IMR-90 (cell line): ENCODE results near the gene ADGB. TPM values are rescaled to one million over a fixed set of nuclear protein-coding genes. Genes with fewer than 3 reads are reported as not detected.
A peak's percentile ranks its signal among the peaks of the same experiment; 100 is the strongest.

Experiments
- ATAC-seq: fragments of 200-7000 bp; cut with Tn5 transposase; 2 replicates; pipeline ENCODE4 v1.9.1; 2020; ENCODE audit warnings: low read depth, mild to moderate bottlenecking, moderate library complexity
- BruUV-seq: library from RNA; stranded (reverse); fragments of 400-500 nt; replicated peaks from 2 replicates; lab custom pipeline; 2021; lab: Mats Ljungman, UMichigan
- CTCF ChIA-PET: fragments of 300-600 bp; formaldehyde crosslinking; extraction: SDS; loops from one replicate; lab custom pipeline; 2021; ENCODE audit warnings: antibody characterized with exemption; lab: Yijun Ruan, JAX
- POLR2A ChIA-PET: fragments of 300-600 bp; sonication (Branson Sonifier 250); formaldehyde crosslinking; loops from one replicate; lab custom pipeline; 2022; ENCODE audit warnings: antibody characterized with exemption; ENCODE audit not compliant: unreplicated experiment; lab: Charles Lee
- DNase-seq: peaks from one replicate; pipeline ENCODE4 v3.0.0; 2013
- H2AFZ ChIP-seq: replicated peaks from 2 replicates; pipeline ENCODE3; 2013; ENCODE audit warnings: low read length, mild to moderate bottlenecking; ENCODE audit not compliant: poor library complexity
- H2AK5ac ChIP-seq: 2 replicates; pipeline ENCODE4 v1.6.1; 2013; ENCODE audit warnings: low read depth, low read length, inconsistent platforms
- H2AK9ac ChIP-seq: replicated peaks from 2 replicates; pipeline ENCODE3; 2013; ENCODE audit warnings: mild to moderate bottlenecking, low read depth, low read length, moderate library complexity; ENCODE audit not compliant: poor library complexity
- H2BK120ac ChIP-seq: 2 replicates; pipeline ENCODE4 v1.6.1; 2013; ENCODE audit warnings: low read depth, low read length, inconsistent platforms
- H2BK15ac ChIP-seq: 3 replicates; pipeline ENCODE4 v1.6.1; 2013; ENCODE audit warnings: low read depth, low read length, inconsistent platforms
- H2BK20ac ChIP-seq: 2 replicates; pipeline ENCODE4 v1.6.1; 2013; ENCODE audit warnings: low read depth, mild to moderate bottlenecking, inconsistent platforms, low read length, moderate library complexity
- H2BK5ac ChIP-seq: 2 replicates; pipeline ENCODE4 v1.6.1; 2013; ENCODE audit warnings: mild to moderate bottlenecking, low read depth, low read length, inconsistent platforms; ENCODE audit not compliant: poor library complexity, severe bottlenecking
- H3K14ac ChIP-seq: replicated peaks from 2 replicates; pipeline ENCODE4 v1.6.1; 2013; ENCODE audit warnings: low read depth, low read length, inconsistent platforms
- H3K18ac ChIP-seq: 2 replicates; pipeline ENCODE4 v1.6.1; 2013; ENCODE audit warnings: low read depth, low read length, control low read depth
- H3K23ac ChIP-seq: 2 replicates; pipeline ENCODE4 v1.6.1; 2013; ENCODE audit warnings: low read depth, low read length, inconsistent platforms
- H3K27ac ChIP-seq: 2 replicates; pipeline ENCODE4 v1.5.1; 2013; ENCODE audit warnings: mild to moderate bottlenecking, control low read depth, low read length; ENCODE audit not compliant: insufficient read depth
- H3K27me3 ChIP-seq: 2 replicates; pipeline ENCODE4 v1.6.1; 2013; ENCODE audit warnings: low read length; ENCODE audit not compliant: control insufficient read depth, insufficient read depth
- H3K36me3 ChIP-seq: 2 replicates; pipeline ENCODE4 v1.6.1; 2013; ENCODE audit warnings: low read length, mixed read lengths; ENCODE audit not compliant: control insufficient read depth, insufficient read depth
- H3K4ac ChIP-seq: 2 replicates; pipeline ENCODE4 v1.6.1; 2013; ENCODE audit warnings: low read depth, low read length, inconsistent platforms
- H3K4me1 ChIP-seq: 2 replicates; pipeline ENCODE4 v1.6.1; 2013; ENCODE audit warnings: low read length, mixed read lengths; ENCODE audit not compliant: control insufficient read depth, insufficient read depth
- H3K4me2 ChIP-seq: 2 replicates; pipeline ENCODE4 v1.6.1; 2013; ENCODE audit warnings: low read depth, mild to moderate bottlenecking, control low read depth, low read length, moderate library complexity
- H3K4me3 ChIP-seq: 2 replicates; pipeline ENCODE4 v1.5.1; 2013; ENCODE audit warnings: low read depth, mild to moderate bottlenecking, control low read depth, low read length, moderate library complexity; ENCODE audit not compliant: insufficient read depth
- H3K56ac ChIP-seq: 2 replicates; pipeline ENCODE4 v1.6.1; 2013; ENCODE audit warnings: low read length, inconsistent platforms; ENCODE audit not compliant: insufficient read depth; ENCODE audit errors: extremely low read depth
- H3K79me1 ChIP-seq, 2 experiments: 2 replicates each; pipeline ENCODE4 v1.6.1; 2013; ENCODE audit warnings: low read length in 2 of 2, inconsistent platforms in 1 of 2, low read depth in 1 of 2
- H3K9ac ChIP-seq: 2 replicates; pipeline ENCODE4 v1.6.1; 2013; ENCODE audit warnings: low read depth, low read length, control low read depth
- H3K9me1 ChIP-seq: 2 replicates; pipeline ENCODE4 v1.6.1; 2013; ENCODE audit warnings: low read length, inconsistent platforms; ENCODE audit not compliant: insufficient read depth
- H3K9me3 ChIP-seq: 2 replicates; pipeline ENCODE4 v1.6.1; 2013; ENCODE audit warnings: low read length; ENCODE audit not compliant: control insufficient read depth, insufficient read depth
- H4K20me1 ChIP-seq: 2 replicates; pipeline ENCODE4 v1.6.1; 2013; ENCODE audit warnings: low read length, inconsistent platforms; ENCODE audit not compliant: insufficient read depth
- H4K5ac ChIP-seq: 2 replicates; pipeline ENCODE4 v1.6.1; 2013; ENCODE audit warnings: mild to moderate bottlenecking, low read depth, low read length, control low read depth
- H4K8ac ChIP-seq, 2 experiments: 2 replicates each; pipeline ENCODE4 v1.6.1; 2013; ENCODE audit warnings: low read depth in 2 of 2, low read length in 2 of 2, control low read depth in 1 of 2, inconsistent platforms in 1 of 2
- H4K91ac ChIP-seq: 2 replicates; pipeline ENCODE4 v1.6.1; 2013; ENCODE audit warnings: low read depth, low read length, inconsistent platforms; ENCODE audit not compliant: insufficient read depth
- BHLHE40 ChIP-seq: fragments of 150-350 bp; IDR thresholded peaks from 2 replicates; pipeline ENCODE4 v1.6.1; 2016; ENCODE audit warnings: mild to moderate bottlenecking, low read depth, low read length
- CEBPB ChIP-seq: IDR thresholded peaks from 2 replicates; pipeline ENCODE4 v1.6.1; 2012; ENCODE audit warnings: low read depth, low read length, improper control_type of control experiment
- CHD1 ChIP-seq: IDR thresholded peaks from 2 replicates; pipeline ENCODE4 v1.6.1; 2012; ENCODE audit warnings: low read depth, low read length, improper control_type of control experiment
- ELK1 ChIP-seq: fragments of 150-350 bp; IDR thresholded peaks from 2 replicates; pipeline ENCODE4 v1.6.1; 2016; ENCODE audit warnings: low read depth, mild to moderate bottlenecking, low read length, moderate library complexity, borderline replicate concordance
- FOS ChIP-seq: fragments of 150-350 bp; IDR thresholded peaks from 2 replicates; pipeline ENCODE4 v1.6.1; 2016; ENCODE audit warnings: low read depth, low read length
- MAFK ChIP-seq: IDR thresholded peaks from 2 replicates; pipeline ENCODE4 v1.6.1; 2012; ENCODE audit warnings: low read depth, low read length, improper control_type of control experiment
- MAZ ChIP-seq: IDR thresholded peaks from 2 replicates; pipeline ENCODE4 v1.6.1; 2012; ENCODE audit warnings: low read depth, mild to moderate bottlenecking, low read length, improper control_type of control experiment, moderate library complexity, borderline replicate concordance
- MXI1 ChIP-seq: IDR thresholded peaks from 2 replicates; pipeline ENCODE4 v1.6.1; 2012; ENCODE audit warnings: low read depth, mild to moderate bottlenecking, low read length, moderate library complexity, borderline replicate concordance
- NFE2L2 ChIP-seq: fragments of 150-350 bp; IDR thresholded peaks from 2 replicates; pipeline ENCODE4 v1.6.1; 2016; ENCODE audit warnings: low read depth, mild to moderate bottlenecking, low read length
- POLR2A ChIP-seq: IDR thresholded peaks from 2 replicates; pipeline ENCODE4 v1.6.1; 2012; ENCODE audit warnings: mild to moderate bottlenecking, low read depth, low read length
- RAD21 ChIP-seq: IDR thresholded peaks from 2 replicates; pipeline ENCODE4 v1.6.1; 2012; ENCODE audit warnings: low read length, improper control_type of control experiment
- RCOR1 ChIP-seq: IDR thresholded peaks from 2 replicates; pipeline ENCODE4 v1.6.1; 2012; ENCODE audit warnings: mild to moderate bottlenecking, low read length, improper control_type of control experiment; ENCODE audit not compliant: insufficient replicate concordance
- RFX5 ChIP-seq: IDR thresholded peaks from 2 replicates; pipeline ENCODE4 v1.8.0; 2012; ENCODE audit warnings: low read depth, mild to moderate bottlenecking, low read length, moderate library complexity
- SMC3 ChIP-seq: fragments of 150-350 bp; IDR thresholded peaks from 2 replicates; pipeline ENCODE4 v1.6.1; 2016; ENCODE audit warnings: low read depth, mild to moderate bottlenecking, antibody characterized with exemption, low read length, moderate library complexity
- WGBS, 2 experiments: methylation state at CpG; one replicate each; pipeline versions ENCODE4 v1.1.5 to v1.1.7; 2013; ENCODE audit warnings: missing lambda C conversion rate in 2 of 2; ENCODE audit not compliant: insufficient read length in 1 of 2; ENCODE audit errors: extremely low coverage in 2 of 2; 5-methylcytosine and 5-hydroxymethylcytosine counted together
- dilution Hi-C: fragments of 300-500 bp; cut with HindIII; formaldehyde crosslinking; loops from one replicate; pipeline ENCODE4 v1.14.3; 2018; ENCODE audit warnings: low sequenced_read_pairs; ENCODE audit not compliant: unreplicated experiment
- in situ Hi-C: fragments of 300-500 bp; cut with MboI; formaldehyde crosslinking; loops from 3 replicates; pipeline ENCODE4 v1.14.3; 2019; ENCODE audit warnings: low sequenced_read_pairs, inconsistent platforms, mixed read lengths
- intact Hi-C: fragments of 100-400 bp; cut with micrococcal nuclease; formaldehyde crosslinking; loops from 2 replicates; pipeline ENCODE4 v1.10.0; 2022
- polyA plus RNA-seq, 3 experiments: library from polyadenylated mRNA; depleted of rRNA; stranded (reverse); fragments of >200 nt; gene quantifications; 2 replicates each; pipeline ENCODE4 v1.2.3, GENCODE V29; 2012; ENCODE audit warnings: low replicate concordance in 1 of 3
- total RNA-seq: library from RNA; depleted of rRNA; stranded (reverse); fragments of >200 nt; gene quantifications from 2 replicates; pipeline ENCODE4 v1.2.3, GENCODE V29; 2012
- TF ChIP-seq, protein P1 (sequence below): fragments of 150-350 bp; IDR thresholded peaks from 2 replicates; pipeline ENCODE4 v1.6.1; 2017; ENCODE audit warnings: mild to moderate bottlenecking, antibody characterized with exemption, low read length, low read depth
- TF ChIP-seq, protein P2 (sequence below): conservative IDR thresholded peaks from 2 replicates; pipeline ENCODE4 v1.5.1; 2012; ENCODE audit warnings: mild to moderate bottlenecking, low read depth, low read length, improper control_type of control experiment

Gene ADGB
- total and polyA plus RNA-seq, 2 of the 4 experiments (the other 2 are of a cell fraction): not detected

- DNase-seq: no peak
- H2AK5ac ChIP-seq: no peak overlapping the region
- peak overlapping the region; percentile 53 for H2AFZ ChIP-seq
- H3K9ac ChIP-seq: no peak overlapping the region
- ChIA-PET CTCF (interaction anchor here (0.7 kb wide), 1 partner anchor 15 kb away, joined by 4 read pairs; no protein-coding TSS in a partner anchor), POLR2A (no interaction called here)
- H4K20me1 ChIP-seq: no peaks in the 10 kb centered on the region
- H3K14ac ChIP-seq: no peak overlapping the region
- WGBS, 2 experiments: 73% methylated on average over 2 of the region's 13 CpGs; no CpG with 5 or more reads in 1 of the 2 experiments
- no peak overlapping the region for H4K8ac ChIP-seq
- H3K4me2 ChIP-seq: no peak overlapping the region
- H2BK120ac ChIP-seq: no peak overlapping the region
- H3K18ac ChIP-seq: no peak overlapping the region
- H3K4ac ChIP-seq: no peak overlapping the region
- H3K56ac ChIP-seq: no peak overlapping the region
- intact Hi-C loops (no loop called here), in situ Hi-C loops (no loop called here), dilution Hi-C loops (no loop called here)
- no peaks in the 10 kb centered on the region for H3K27me3 ChIP-seq
- no peaks in the 10 kb centered on the region for H3K79me1 ChIP-seq
- no peak overlapping the region for H3K27ac ChIP-seq
- no peak overlapping the region for H2BK15ac ChIP-seq
- TF ChIP-seq RFX5: no peak
- TF ChIP-seq SMC3: no peak
- TF ChIP-seq RAD21: no peak
- no peak for TF ChIP-seq ELK1
- no peak for TF ChIP-seq MAFK
- TF ChIP-seq POLR2A: no peak
- TF ChIP-seq MAZ: no peak
- TF ChIP-seq, protein P1, sequence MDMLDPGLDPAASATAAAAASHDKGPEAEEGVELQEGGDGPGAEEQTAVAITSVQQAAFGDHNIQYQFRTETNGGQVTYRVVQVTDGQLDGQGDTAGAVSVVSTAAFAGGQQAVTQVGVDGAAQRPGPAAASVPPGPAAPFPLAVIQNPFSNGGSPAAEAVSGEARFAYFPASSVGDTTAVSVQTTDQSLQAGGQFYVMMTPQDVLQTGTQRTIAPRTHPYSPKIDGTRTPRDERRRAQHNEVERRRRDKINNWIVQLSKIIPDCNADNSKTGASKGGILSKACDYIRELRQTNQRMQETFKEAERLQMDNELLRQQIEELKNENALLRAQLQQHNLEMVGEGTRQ: no peak
- no peak for TF ChIP-seq FOS
- no peak for TF ChIP-seq CHD1
- TF ChIP-seq CEBPB: no peak
- no peak for TF ChIP-seq NFE2L2
- TF ChIP-seq BHLHE40: no peak
- TF ChIP-seq, protein P2, sequence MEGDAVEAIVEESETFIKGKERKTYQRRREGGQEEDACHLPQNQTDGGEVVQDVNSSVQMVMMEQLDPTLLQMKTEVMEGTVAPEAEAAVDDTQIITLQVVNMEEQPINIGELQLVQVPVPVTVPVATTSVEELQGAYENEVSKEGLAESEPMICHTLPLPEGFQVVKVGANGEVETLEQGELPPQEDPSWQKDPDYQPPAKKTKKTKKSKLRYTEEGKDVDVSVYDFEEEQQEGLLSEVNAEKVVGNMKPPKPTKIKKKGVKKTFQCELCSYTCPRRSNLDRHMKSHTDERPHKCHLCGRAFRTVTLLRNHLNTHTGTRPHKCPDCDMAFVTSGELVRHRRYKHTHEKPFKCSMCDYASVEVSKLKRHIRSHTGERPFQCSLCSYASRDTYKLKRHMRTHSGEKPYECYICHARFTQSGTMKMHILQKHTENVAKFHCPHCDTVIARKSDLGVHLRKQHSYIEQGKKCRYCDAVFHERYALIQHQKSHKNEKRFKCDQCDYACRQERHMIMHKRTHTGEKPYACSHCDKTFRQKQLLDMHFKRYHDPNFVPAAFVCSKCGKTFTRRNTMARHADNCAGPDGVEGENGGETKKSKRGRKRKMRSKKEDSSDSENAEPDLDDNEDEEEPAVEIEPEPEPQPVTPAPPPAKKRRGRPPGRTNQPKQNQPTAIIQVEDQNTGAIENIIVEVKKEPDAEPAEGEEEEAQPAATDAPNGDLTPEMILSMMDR: no peak
- no peak for TF ChIP-seq MXI1
- no peak for TF ChIP-seq RCOR1
- H3K23ac ChIP-seq: no peak overlapping the region
- H2BK5ac ChIP-seq: no peak overlapping the region
- H4K5ac ChIP-seq: no peak overlapping the region
- H2BK20ac ChIP-seq: no peak overlapping the region
- no TSS peak for BruUV-seq
- no peak overlapping the region for H4K91ac ChIP-seq
- H3K4me3 ChIP-seq: no peak overlapping the region
- no peaks in the 10 kb centered on the region for H3K36me3 ChIP-seq
- H3K9me3 ChIP-seq: no peaks in the 10 kb centered on the region
- ATAC-seq: no peak
- H3K9me1 ChIP-seq: no peaks in the 10 kb centered on the region
- no peak overlapping the region for H2AK9ac ChIP-seq
- H3K4me1 ChIP-seq: no peaks in the 10 kb centered on the region
These were observed 171.6 kb downstream of the ADGB start for GRCh38 chr6:146770275-146770964.
